Sigmoid colon (tissue), 7 donors: ENCODE data around the gene VSIG8. TPM values are rescaled to one million over a fixed set of nuclear protein-coding genes. Genes with fewer than 3 reads are reported as not detected.

ENCODE experiments used
- DNase-seq: peaks from one replicate; pipeline ENCODE4 v3.0.0-alpha.2; 2019
- H3K27ac ChIP-seq, 4 donors: fragments of 200-600 bp; sonication (generic); one replicate each; pipeline ENCODE4 v1.5.1; 2016 to 2019; ENCODE audit warnings: mild to moderate bottlenecking in 1 of 4
- H3K27me3 ChIP-seq, 3 donors: fragments of 200-600 bp; sonication (generic); one replicate each; pipeline ENCODE4 v1.5.1; 2019; ENCODE audit warnings: mild to moderate bottlenecking in 1 of 3
- H3K36me3 ChIP-seq, 4 donors: fragments of 200-600 bp; sonication (generic); one replicate each; pipeline ENCODE4 v1.5.1; 2016 to 2019
- H3K4me1 ChIP-seq, 4 donors: fragments of 200-600 bp; sonication (generic); one replicate each; pipeline ENCODE4 v1.5.1; 2017 to 2019
- H3K4me3 ChIP-seq, 4 donors: fragments of 200-600 bp; sonication (generic); one replicate each; pipeline ENCODE4 v1.5.1; 2017 to 2019; ENCODE audit warnings: mild to moderate bottlenecking in 2 of 4, moderate library complexity in 1 of 4
- H3K9me3 ChIP-seq, 4 donors: fragments of 200-600 bp in 3 of 4; sonication (generic) in 3 of 4; one replicate each; pipeline versions ENCODE4 v1.5.1 to v1.6.1; 2013 to 2019
- CTCF ChIP-seq, 4 experiments: fragments of 450-650 bp in 3 of 4; fragments of 200-600 bp in 1 of 4; IDR thresholded peaks; one replicate each; pipeline ENCODE4 v1.5.1; 2016 to 2019; ENCODE audit warnings: antibody characterized with exemption in 4 of 4, mild to moderate bottlenecking in 3 of 4, moderate library complexity in 2 of 4
- EP300 ChIP-seq, 4 donors: sonication (generic); formaldehyde crosslinking; IDR thresholded peaks; one replicate each; pipeline ENCODE4 v1.6.1; 2017; ENCODE audit warnings: antibody characterized with exemption in 4 of 4
- POLR2A ChIP-seq, 2 donors: fragments of 450-650 bp; IDR thresholded peaks; one replicate each; pipeline ENCODE4 v1.6.1; 2016; ENCODE audit warnings: antibody characterized with exemption in 2 of 2, mild to moderate bottlenecking in 2 of 2, moderate library complexity in 2 of 2
- POLR2AphosphoS5 ChIP-seq, 4 donors: sonication (generic); formaldehyde crosslinking; IDR thresholded peaks; one replicate each; pipeline ENCODE4 v1.6.1; 2017; ENCODE audit warnings: antibody characterized with exemption in 4 of 4
- WGBS, 2 donors: extraction: QIAGEN DNeasy Blood & Tissue Kit; methylation state at CpG; one replicate each; pipeline ENCODE4 v1.1.7; 2013; 5-methylcytosine and 5-hydroxymethylcytosine counted together
- intact Hi-C: fragments of 100-400 bp; cut with DNase I; formaldehyde crosslinking; loops from one replicate; pipeline ENCODE4 v1.15.1; 2023
- polyA plus RNA-seq, 3 donors: library from polyadenylated mRNA; stranded (reverse); fragments of 200-250 nt; gene quantifications; one replicate each; pipeline ENCODE4 v1.2.3, GENCODE V29; 2013
- total RNA-seq, 4 donors: library from RNA; depleted of rRNA; stranded (reverse); fragments of >200 nt; gene quantifications; one replicate each; pipeline ENCODE4 v1.1.0, GENCODE V29; 2016
- donor health status: healthy with polysubstance abuse.
- donor health status: Bipolar disorder and iron deficiency.
- donor health status: healthy.

Gene VSIG8
- total and polyA plus RNA-seq, 7 donors: 0.10 TPM; not detected in 6

GRCh38 chr1:159891275-159892157 lies 29.1 kb upstream of the VSIG8 start:
- Histone ChIP-seq H3K4me3 (no peak overlapping the region), H3K27ac (no peak overlapping the region), H3K9me3 (no peaks in the 10 kb centered on the region), H3K27me3 (no peaks in the 10 kb centered on the region), H3K36me3 (no peaks in the 10 kb centered on the region), H3K4me1 (peaks cover 0 to 5% (median 0%) of the 10 kb centered on the region in 4 donors)
- TF ChIP-seq CTCF (IDR thresholded peaks at IDR 0.05) (peak; percentile 90 to 98 (median 94)), POLR2A (IDR thresholded peaks at IDR 0.05) (no peak), POLR2AphosphoS5 (IDR thresholded peaks at IDR 0.05) (peak in 1 of 4 donors; percentile 30)
- intact Hi-C loops: loop anchor here (1.0 to 2.0 kb wide), 3 partner anchors 90 to 111 kb away; partner anchors contain the start of gene DUSP23
- peak; percentile 88 for DNase-seq
- WGBS, 2 donors: 39 to 49% methylated on average over 7 of the region's 7 CpGs

- intact Hi-C loops: loop anchor here (2.0 kb wide), 1 partner anchor 94 kb away; no protein-coding TSS in a partner anchor
- TF ChIP-seq POLR2AphosphoS5 (IDR thresholded peaks at IDR 0.05) (no peak), POLR2A (IDR thresholded peaks at IDR 0.05) (no peak), EP300 (IDR thresholded peaks at IDR 0.05) (no peak), CTCF (IDR thresholded peaks at IDR 0.05) (no peak)
- Histone ChIP-seq H3K27ac (peak overlapping the region in 2 of 4 donors; percentile 28 to 37), H3K36me3 (no peaks in the 10 kb centered on the region), H3K27me3 (no peaks in the 10 kb centered on the region), H3K4me1 (peaks cover 0 to 5% (median 0%) of the 10 kb centered on the region in 4 donors), H3K9me3 (no peaks in the 10 kb centered on the region), H3K4me3 (no peak overlapping the region)
- DNase-seq: no peak
- 84 to 85% methylated on average over 8 of the region's 8 CpGs for WGBS, 2 donors
Observed at GRCh38 chr1:159890390-159890789, 27.9 kb upstream of the VSIG8 start.

GRCh38 chr1:159889821-159890252 lies 27.4 kb upstream of the VSIG8 start:
- H3K27ac ChIP-seq: peak overlapping the region in 3 of 4 donors; percentile 28 to 40 (median 37)
- intact Hi-C loops: loop anchor here (2.0 kb wide), 1 partner anchor 93 kb away; no protein-coding TSS in a partner anchor
- WGBS, 2 donors: 38 to 60% methylated on average over 2 of the region's 2 CpGs
- no peaks in the 10 kb centered on the region for H3K9me3 ChIP-seq
- peaks cover 0 to 5% (median 0%) of the 10 kb centered on the region in 4 donors for H3K4me1 ChIP-seq
- no peaks in the 10 kb centered on the region for H3K36me3 ChIP-seq
- no peak for DNase-seq
- no peak overlapping the region for H3K4me3 ChIP-seq
- H3K27me3 ChIP-seq: no peaks in the 10 kb centered on the region
- TF ChIP-seq POLR2A (IDR thresholded peaks at IDR 0.05) (no peak), CTCF (IDR thresholded peaks at IDR 0.05) (no peak), POLR2AphosphoS5 (IDR thresholded peaks at IDR 0.05) (peak in 1 of 4 donors; percentile 64), EP300 (IDR thresholded peaks at IDR 0.05) (no peak)

GRCh38 chr1:159889202-159889601 lies 26.7 kb upstream of the VSIG8 start:
- 94 to 95% methylated on average over 4 of the region's 4 CpGs for WGBS, 2 donors
- H3K27me3 ChIP-seq: no peaks in the 10 kb centered on the region
- H3K9me3 ChIP-seq: no peaks in the 10 kb centered on the region
- DNase-seq: no peak
- intact Hi-C loops: no loop called here
- TF ChIP-seq POLR2A (IDR thresholded peaks at IDR 0.05) (no peak), EP300 (IDR thresholded peaks at IDR 0.05) (no peak), POLR2AphosphoS5 (IDR thresholded peaks at IDR 0.05) (no peak), CTCF (IDR thresholded peaks at IDR 0.05) (no peak)
- no peaks in the 10 kb centered on the region for H3K36me3 ChIP-seq
- H3K4me3 ChIP-seq: no peak overlapping the region
- H3K27ac ChIP-seq: peak overlapping the region in 2 of 4 donors; percentile 28 to 37
- peaks cover 0 to 5% (median 0%) of the 10 kb centered on the region in 4 donors for H3K4me1 ChIP-seq
